NCI-H2196 treated with DMSO at 0.1 percent for 48 hours (cell line): Measurements from ENCODE around the gene VIP.

Source experiments
- DNase-seq: peaks from one replicate; lab custom pipeline; 2025; ENCODE audit not compliant: unreplicated experiment; lab: John Stamatoyannopoulos, UW

VIP gene

GRCh38 chr6:152776833-152777232 lies 26.2 kb downstream of the VIP start:
- no peak for DNase-seq

GRCh38 chr6:152783217-152783878 lies 32.8 kb downstream of the VIP start:
- no peak for DNase-seq

GRCh38 chr6:152794696-152795095 lies 44.1 kb downstream of the VIP start:
- DNase-seq, result no peak

- no peak for DNase-seq
Measured at GRCh38 chr6:152804150-152804549, 53.6 kb downstream of the VIP start.
